ENCODE measurements around the gene IFT88.

Gene IFT88

DNA sequence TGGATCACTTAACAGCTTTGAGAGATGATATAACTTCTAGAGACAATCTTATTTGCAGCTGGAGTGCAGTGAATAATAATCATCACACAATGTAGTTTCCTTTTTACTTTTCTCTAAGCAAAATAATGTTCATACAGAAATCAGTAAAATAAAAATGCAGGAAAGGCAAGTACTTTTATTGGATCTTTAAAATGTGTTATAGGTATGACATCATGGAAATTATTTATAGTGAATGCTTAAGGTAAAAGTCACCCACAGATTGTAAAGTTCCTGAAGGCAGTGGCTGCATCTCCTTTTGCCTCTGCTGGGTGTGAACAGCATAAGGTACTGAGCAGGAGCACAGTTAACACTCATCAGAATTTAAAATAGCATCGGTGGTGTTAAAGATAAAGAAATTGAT is 119.2 kb downstream of the IFT88 start:
- Histone ChIP-seq H3K9me2 (replicated peaks; ENCODE audit: insufficient read depth, low read length) (no peaks in the 10 kb centered on the region), H3K9ac (ENCODE audit: low read length) (no peak overlapping the region), H3K27me3 (ENCODE audit: low read length) (no peaks in the 10 kb centered on the region), H3K9me3 (ENCODE audit: insufficient read depth, low read length) (no peaks in the 10 kb centered on the region), H4K20me1 (ENCODE audit: low read depth, low read length) (no peaks in the 10 kb centered on the region), H3K27ac (ENCODE audit: low read depth, low read length) (no peak overlapping the region), H3K36me3 (ENCODE audit: low read length) (no peaks in the 10 kb centered on the region), H2AFZ (ENCODE audit: low read depth, low read length, severe bottlenecking) (no peak overlapping the region), H3K4me3 (ENCODE audit: insufficient read depth, low read length, poor library complexity, severe bottlenecking) (no peak overlapping the region), H3K79me2 (ENCODE audit: insufficient read depth, low read length) (no peaks in the 10 kb centered on the region), H3F3A (ENCODE audit: insufficient read depth) (no peaks in the 10 kb centered on the region), H3K4me2 (ENCODE audit: low read depth, low read length, poor library complexity, severe bottlenecking) (no peak overlapping the region)
- TF ChIP-seq, protein P1, sequence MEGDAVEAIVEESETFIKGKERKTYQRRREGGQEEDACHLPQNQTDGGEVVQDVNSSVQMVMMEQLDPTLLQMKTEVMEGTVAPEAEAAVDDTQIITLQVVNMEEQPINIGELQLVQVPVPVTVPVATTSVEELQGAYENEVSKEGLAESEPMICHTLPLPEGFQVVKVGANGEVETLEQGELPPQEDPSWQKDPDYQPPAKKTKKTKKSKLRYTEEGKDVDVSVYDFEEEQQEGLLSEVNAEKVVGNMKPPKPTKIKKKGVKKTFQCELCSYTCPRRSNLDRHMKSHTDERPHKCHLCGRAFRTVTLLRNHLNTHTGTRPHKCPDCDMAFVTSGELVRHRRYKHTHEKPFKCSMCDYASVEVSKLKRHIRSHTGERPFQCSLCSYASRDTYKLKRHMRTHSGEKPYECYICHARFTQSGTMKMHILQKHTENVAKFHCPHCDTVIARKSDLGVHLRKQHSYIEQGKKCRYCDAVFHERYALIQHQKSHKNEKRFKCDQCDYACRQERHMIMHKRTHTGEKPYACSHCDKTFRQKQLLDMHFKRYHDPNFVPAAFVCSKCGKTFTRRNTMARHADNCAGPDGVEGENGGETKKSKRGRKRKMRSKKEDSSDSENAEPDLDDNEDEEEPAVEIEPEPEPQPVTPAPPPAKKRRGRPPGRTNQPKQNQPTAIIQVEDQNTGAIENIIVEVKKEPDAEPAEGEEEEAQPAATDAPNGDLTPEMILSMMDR (IDR thresholded peaks at IDR 0.05; ENCODE audit: insufficient read depth, low read length, poor library complexity, severe bottlenecking): no peak
- no peak for TF ChIP-seq EZH2phosphoT487 (conservative IDR thresholded peaks at IDR 0.05; ENCODE audit: low read length)

DNA sequence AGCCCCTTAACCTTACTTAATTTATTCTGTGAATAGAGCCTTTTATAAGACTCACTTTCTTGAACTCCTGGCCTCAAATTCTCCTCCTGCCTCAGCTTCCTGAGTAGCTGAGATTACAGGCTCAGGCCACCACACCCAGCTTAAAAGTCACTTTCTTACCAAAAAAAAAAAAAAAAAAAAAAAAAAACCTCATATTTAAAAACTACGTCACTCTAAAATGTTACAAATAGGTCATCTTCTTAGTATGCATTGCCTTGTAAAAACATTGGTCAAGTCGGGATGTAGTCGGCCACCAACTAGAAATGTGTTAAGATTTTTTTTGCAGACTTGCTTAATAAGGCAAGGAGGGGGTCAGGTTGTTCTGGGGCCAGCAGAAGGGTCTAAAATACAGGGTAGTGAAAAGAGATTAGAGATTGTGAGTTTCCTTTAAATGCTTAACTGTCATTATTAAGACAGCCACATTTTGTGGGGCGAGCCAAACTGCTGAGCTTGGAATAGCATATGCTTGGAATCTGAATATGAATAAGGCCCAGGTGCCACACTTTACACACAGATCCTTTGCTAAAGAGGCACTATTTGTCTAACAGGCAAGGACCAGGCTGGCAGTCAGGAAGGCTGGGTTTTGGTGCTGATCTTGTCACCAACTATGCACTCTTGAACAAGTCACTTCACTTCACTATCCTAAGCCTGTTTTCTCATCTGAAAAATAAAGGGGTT is 120.1 kb downstream of the IFT88 start:
- Histone ChIP-seq H3K36me3 (ENCODE audit: low read length) (no peaks in the 10 kb centered on the region), H3K4me2 (ENCODE audit: low read depth, low read length, poor library complexity, severe bottlenecking) (no peak overlapping the region), H3K79me2 (ENCODE audit: insufficient read depth, low read length) (no peaks in the 10 kb centered on the region), H4K20me1 (ENCODE audit: low read depth, low read length) (no peaks in the 10 kb centered on the region), H3F3A (ENCODE audit: insufficient read depth) (no peaks in the 10 kb centered on the region), H3K9me2 (replicated peaks; ENCODE audit: insufficient read depth, low read length) (no peaks in the 10 kb centered on the region), H3K27ac (ENCODE audit: low read depth, low read length) (no peak overlapping the region), H3K4me3 (ENCODE audit: insufficient read depth, low read length, poor library complexity, severe bottlenecking) (no peak overlapping the region), H3K27me3 (ENCODE audit: low read length) (no peaks in the 10 kb centered on the region), H3K9me3 (ENCODE audit: insufficient read depth, low read length) (no peaks in the 10 kb centered on the region), H2AFZ (ENCODE audit: low read depth, low read length, severe bottlenecking) (no peak overlapping the region), H3K9ac (ENCODE audit: low read length) (no peak overlapping the region)
- TF ChIP-seq EZH2phosphoT487 (conservative IDR thresholded peaks at IDR 0.05; ENCODE audit: low read length): no peak
- TF ChIP-seq, protein P1 (IDR thresholded peaks at IDR 0.05; ENCODE audit: insufficient read depth, low read length, poor library complexity, severe bottlenecking): no peak

DNA sequence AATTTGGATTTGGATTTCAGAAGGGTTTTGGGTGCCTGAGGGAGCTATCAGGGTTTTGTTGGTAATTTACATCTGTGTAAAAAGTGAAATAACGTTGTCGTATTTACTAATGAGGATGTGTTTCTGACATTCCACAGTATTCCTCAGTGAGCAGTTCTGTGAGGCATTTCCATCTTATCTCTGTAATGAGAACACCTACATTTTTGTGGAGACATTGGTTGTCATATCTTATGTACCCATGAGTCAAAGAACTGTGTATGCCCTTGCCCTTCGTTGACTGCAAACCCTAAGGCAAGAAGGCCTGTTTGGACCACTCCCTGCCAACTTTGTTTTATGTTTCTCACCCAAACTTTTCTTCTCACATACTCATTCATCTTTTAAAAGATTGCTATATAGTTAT is 122.3 kb downstream of the IFT88 start:
- Histone ChIP-seq H3K4me2 (ENCODE audit: low read depth, low read length, poor library complexity, severe bottlenecking) (no peak overlapping the region), H3K36me3 (ENCODE audit: low read length) (no peaks in the 10 kb centered on the region), H3K79me2 (ENCODE audit: insufficient read depth, low read length) (no peaks in the 10 kb centered on the region), H3K4me3 (ENCODE audit: insufficient read depth, low read length, poor library complexity, severe bottlenecking) (no peak overlapping the region), H3K9me3 (ENCODE audit: insufficient read depth, low read length) (no peaks in the 10 kb centered on the region), H3F3A (ENCODE audit: insufficient read depth) (no peaks in the 10 kb centered on the region), H3K27me3 (ENCODE audit: low read length) (no peaks in the 10 kb centered on the region), H3K9me2 (replicated peaks; ENCODE audit: insufficient read depth, low read length) (no peaks in the 10 kb centered on the region), H2AFZ (ENCODE audit: low read depth, low read length, severe bottlenecking) (no peak overlapping the region), H3K27ac (ENCODE audit: low read depth, low read length) (no peak overlapping the region), H3K9ac (ENCODE audit: low read length) (no peak overlapping the region), H4K20me1 (ENCODE audit: low read depth, low read length) (no peaks in the 10 kb centered on the region)
- TF ChIP-seq, protein P1 (IDR thresholded peaks at IDR 0.05; ENCODE audit: insufficient read depth, low read length, poor library complexity, severe bottlenecking): no peak
- no peak for TF ChIP-seq EZH2phosphoT487 (conservative IDR thresholded peaks at IDR 0.05; ENCODE audit: low read length)

All from SU-DHL-6 (cell line).